Gastrocnemius medialis (tissue), 4 donors: ENCODE measurements around the gene ENC1. TPM values are rescaled to one million over a fixed set of nuclear protein-coding genes. Genes with fewer than 3 reads are reported as not detected.

ENCODE experiments used
- ATAC-seq, 2 donors: fragments of 150-250 bp; one replicate each; pipeline ENCODE4 v1.9.1; 2016
- DNase-seq, 2 donors: peaks; one replicate each; pipeline ENCODE4 v3.0.0-alpha.2; 2019
- H3K27ac ChIP-seq, 4 donors: fragments of 200-600 bp; sonication (generic); 1 replicate in 1 of 4; 2 replicates in 3 of 4; pipeline ENCODE4 v1.5.1; 2016 to 2018; ENCODE audit warnings: mild to moderate bottlenecking in 2 of 4, moderate library complexity in 1 of 4
- H3K27me3 ChIP-seq, 3 donors: fragments of 200-600 bp; sonication (generic) in 2 of 3; 1 replicate in 1 of 3; 2 replicates in 2 of 3; pipeline versions ENCODE4 v1.5.1 to v1.6.0; 2016 to 2019; ENCODE audit warnings: mild to moderate bottlenecking in 1 of 3, moderate library complexity in 1 of 3
- H3K36me3 ChIP-seq, 2 donors: fragments of 200-600 bp; sonication (generic) in 1 of 2; one replicate each; pipeline ENCODE4 v1.5.1; 2017 to 2018
- H3K4me1 ChIP-seq, 2 donors: fragments of 200-600 bp; sonication (generic) in 1 of 2; one replicate each; pipeline ENCODE4 v1.5.1; 2016 to 2017; ENCODE audit warnings: mild to moderate bottlenecking in 2 of 2
- H3K4me3 ChIP-seq, 4 donors: fragments of 200-600 bp; sonication (generic) in 3 of 4; 1 replicate in 1 of 4; 2 replicates in 3 of 4; pipeline ENCODE4 v1.5.1; 2016 to 2019; ENCODE audit warnings: mild to moderate bottlenecking in 2 of 4
- H3K9me3 ChIP-seq, 3 donors: fragments of 200-600 bp; sonication (generic) in 2 of 3; 1 replicate in 1 of 3; 2 replicates in 2 of 3; pipeline ENCODE4 v1.5.1; 2016 to 2019
- POLR2A ChIP-seq, 2 donors: fragments of 450-650 bp; IDR thresholded peaks; one replicate each; pipeline ENCODE4 v1.6.1; 2017; ENCODE audit warnings: antibody characterized with exemption in 2 of 2, mild to moderate bottlenecking in 2 of 2, moderate library complexity in 2 of 2
- in situ Hi-C, 4 donors: fragments of 200-750 bp; cut with MboI; loops; one replicate each; pipeline versions ENCODE4 v1.15.0 to v1.8.0; 2017; ENCODE audit warnings: low sequenced_read_pairs in 4 of 4
- intact Hi-C: fragments of 100-400 bp; cut with DNase I; formaldehyde crosslinking; loops from one replicate; pipeline ENCODE4 v1.15.1; 2023; ENCODE audit warnings: low total_unique reads
- total RNA-seq, 4 donors: library from RNA; depleted of rRNA; stranded (reverse); fragments of >200 nt; gene quantifications; one replicate each; pipeline versions ENCODE4 v1.1.0 to v1.2.3, GENCODE V29; 2016
- TF ChIP-seq, protein P1 (sequence below), 5 experiments: fragments of 450-650 bp in 3 of 5; fragments of 200-600 bp in 2 of 5; sonication (generic) in 2 of 5; IDR thresholded peaks in 4 of 5; conservative IDR thresholded peaks in 1 of 5; 1 replicate in 4 of 5; 2 replicates in 1 of 5; pipeline ENCODE4 v1.5.1; 2016 to 2019; ENCODE audit warnings: antibody characterized with exemption in 5 of 5, mild to moderate bottlenecking in 3 of 5, moderate library complexity in 3 of 5

Gene ENC1
- total RNA-seq, 4 donors from 2014 or later, result 2.2 to 3.4 (median 2.5) TPM

DNA sequence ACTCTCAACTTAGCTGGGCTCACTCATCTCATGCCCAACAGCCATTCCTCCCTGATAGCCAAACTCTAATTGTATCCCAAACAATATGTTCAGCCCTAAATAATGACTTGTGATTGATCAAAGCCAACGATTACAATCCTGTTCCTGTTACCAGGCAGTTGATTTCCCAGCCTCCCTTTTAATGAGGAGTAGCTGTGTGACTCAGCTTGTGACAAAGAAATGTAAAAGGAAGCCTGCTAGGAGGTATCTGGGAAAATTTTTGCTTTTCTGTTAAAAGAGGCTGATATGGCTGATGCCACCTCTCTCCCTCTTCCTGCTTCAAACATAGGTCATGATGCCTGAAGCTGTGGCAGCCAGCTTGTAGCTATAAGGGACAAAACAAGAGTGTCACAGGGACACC is 19.6 kb upstream of the ENC1 start:
- in situ Hi-C loops (loop anchor here in 1 of 4 donors (25.0 kb wide), 1 partner anchor 252 kb away; no protein-coding TSS in a partner anchor), intact Hi-C loops (no loop called here)
- no peak for ATAC-seq
- DNase-seq, result no peak
- Histone ChIP-seq H3K27me3 (no peaks in the 10 kb centered on the region), H3K36me3 (no peaks in the 10 kb centered on the region), H3K4me1 (no peaks in the 10 kb centered on the region), H3K4me3 (no peak overlapping the region), H3K27ac (no peak overlapping the region), H3K9me3 (no peaks in the 10 kb centered on the region)
- no peak for TF ChIP-seq POLR2A (IDR thresholded peaks at IDR 0.05)
- TF ChIP-seq, protein P1, sequence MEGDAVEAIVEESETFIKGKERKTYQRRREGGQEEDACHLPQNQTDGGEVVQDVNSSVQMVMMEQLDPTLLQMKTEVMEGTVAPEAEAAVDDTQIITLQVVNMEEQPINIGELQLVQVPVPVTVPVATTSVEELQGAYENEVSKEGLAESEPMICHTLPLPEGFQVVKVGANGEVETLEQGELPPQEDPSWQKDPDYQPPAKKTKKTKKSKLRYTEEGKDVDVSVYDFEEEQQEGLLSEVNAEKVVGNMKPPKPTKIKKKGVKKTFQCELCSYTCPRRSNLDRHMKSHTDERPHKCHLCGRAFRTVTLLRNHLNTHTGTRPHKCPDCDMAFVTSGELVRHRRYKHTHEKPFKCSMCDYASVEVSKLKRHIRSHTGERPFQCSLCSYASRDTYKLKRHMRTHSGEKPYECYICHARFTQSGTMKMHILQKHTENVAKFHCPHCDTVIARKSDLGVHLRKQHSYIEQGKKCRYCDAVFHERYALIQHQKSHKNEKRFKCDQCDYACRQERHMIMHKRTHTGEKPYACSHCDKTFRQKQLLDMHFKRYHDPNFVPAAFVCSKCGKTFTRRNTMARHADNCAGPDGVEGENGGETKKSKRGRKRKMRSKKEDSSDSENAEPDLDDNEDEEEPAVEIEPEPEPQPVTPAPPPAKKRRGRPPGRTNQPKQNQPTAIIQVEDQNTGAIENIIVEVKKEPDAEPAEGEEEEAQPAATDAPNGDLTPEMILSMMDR (IDR thresholded peaks at IDR 0.05 in 4 of 5, conservative IDR thresholded peaks at IDR 0.05 in 1 of 5), result no peak

DNA sequence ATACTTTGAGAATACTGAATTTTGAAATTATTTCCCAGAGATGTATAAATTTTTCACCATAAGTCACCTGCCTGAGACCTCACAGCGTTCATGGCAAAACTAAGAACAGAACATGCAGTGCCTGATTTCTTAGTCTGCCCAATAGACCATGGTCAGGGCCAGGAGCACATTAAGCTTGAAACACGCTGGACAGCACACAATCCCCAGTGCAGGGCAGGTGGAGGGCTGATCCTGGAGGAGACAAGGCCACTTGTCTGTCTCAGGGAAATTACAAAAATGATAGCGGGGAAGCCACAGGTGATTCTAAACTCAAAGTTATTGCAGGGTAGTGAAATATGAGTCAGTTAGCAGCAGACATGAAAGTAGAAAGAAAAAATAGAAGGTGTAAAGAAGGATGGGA is 18.6 kb upstream of the ENC1 start:
- H3K4me3 ChIP-seq, result no peak overlapping the region
- ATAC-seq (no peak), DNase-seq (no peak)
- intact Hi-C loops (no loop called here), in situ Hi-C loops (loop anchor here in 1 of 4 donors (25.0 kb wide), 1 partner anchor 253 kb away; no protein-coding TSS in a partner anchor)
- no peaks in the 10 kb centered on the region for H3K9me3 ChIP-seq
- no peaks in the 10 kb centered on the region for H3K27me3 ChIP-seq
- no peak overlapping the region for H3K27ac ChIP-seq
- no peaks in the 10 kb centered on the region for H3K36me3 ChIP-seq
- TF ChIP-seq POLR2A (IDR thresholded peaks at IDR 0.05), result no peak
- TF ChIP-seq, protein P1 (IDR thresholded peaks at IDR 0.05 in 4 of 5, conservative IDR thresholded peaks at IDR 0.05 in 1 of 5), result no peak
- no peaks in the 10 kb centered on the region for H3K4me1 ChIP-seq

DNA sequence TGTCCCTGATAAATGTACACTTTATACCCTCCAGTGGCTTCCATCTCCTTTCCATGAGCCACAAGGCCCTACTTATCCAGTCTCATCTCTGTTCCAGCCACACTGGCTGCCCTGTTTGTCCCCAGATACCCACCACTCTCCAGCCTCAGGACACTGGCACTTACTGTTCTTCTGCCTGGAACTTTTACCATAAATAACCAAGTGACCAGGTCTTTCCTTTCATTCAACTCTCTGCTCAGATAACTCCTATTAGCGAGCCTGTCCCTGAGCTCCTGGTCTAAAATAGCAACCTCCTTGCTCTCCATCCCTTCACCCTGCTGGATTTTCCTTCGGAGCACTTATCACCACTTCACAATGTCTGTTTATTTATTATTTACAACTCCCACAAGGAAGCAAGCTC is 16.6 kb upstream of the ENC1 start:
- Histone ChIP-seq H3K4me3 (no peak overlapping the region), H3K27ac (no peak overlapping the region), H3K9me3 (no peaks in the 10 kb centered on the region), H3K36me3 (no peaks in the 10 kb centered on the region), H3K4me1 (no peaks in the 10 kb centered on the region), H3K27me3 (no peaks in the 10 kb centered on the region)
- ATAC-seq (no peak), DNase-seq (no peak)
- TF ChIP-seq POLR2A (IDR thresholded peaks at IDR 0.05), result no peak
- TF ChIP-seq, protein P1 (IDR thresholded peaks at IDR 0.05 in 4 of 5, conservative IDR thresholded peaks at IDR 0.05 in 1 of 5), result no peak
- intact Hi-C loops (no loop called here), in situ Hi-C loops (loop anchor here in 1 of 4 donors (25.0 kb wide), 1 partner anchor 255 kb away; no protein-coding TSS in a partner anchor)

DNA sequence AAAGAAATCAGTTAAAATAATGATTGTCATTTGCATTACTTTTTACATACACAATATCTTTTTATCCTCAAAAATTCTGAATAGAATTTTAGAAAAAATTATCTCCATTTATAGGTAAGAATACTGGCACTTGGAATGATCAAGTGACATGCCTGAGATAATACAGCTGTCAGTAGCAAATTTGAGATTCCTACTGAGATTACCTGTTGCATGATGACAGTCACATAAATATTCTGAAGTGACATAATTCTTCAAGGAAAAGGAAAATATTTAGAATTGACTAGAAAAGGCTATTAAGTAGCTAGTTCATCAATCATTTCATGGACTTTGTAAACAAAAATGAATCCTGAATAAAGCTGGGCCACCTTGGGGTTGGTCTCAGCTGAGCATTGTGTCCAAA is 15.2 kb upstream of the ENC1 start:
- intact Hi-C loops, result no loop called here
- Histone ChIP-seq H3K27me3 (no peaks in the 10 kb centered on the region), H3K4me3 (no peak overlapping the region), H3K27ac (no peak overlapping the region), H3K4me1 (no peaks in the 10 kb centered on the region), H3K9me3 (no peaks in the 10 kb centered on the region), H3K36me3 (no peaks in the 10 kb centered on the region)
- in situ Hi-C loops, result loop anchor here in 1 of 4 donors (25.0 kb wide), 1 partner anchor 257 kb away; no protein-coding TSS in a partner anchor
- no peak for DNase-seq
- TF ChIP-seq, protein P1 (IDR thresholded peaks at IDR 0.05 in 4 of 5, conservative IDR thresholded peaks at IDR 0.05 in 1 of 5), result no peak
- TF ChIP-seq POLR2A (IDR thresholded peaks at IDR 0.05), result no peak
- ATAC-seq, result no peak

DNA sequence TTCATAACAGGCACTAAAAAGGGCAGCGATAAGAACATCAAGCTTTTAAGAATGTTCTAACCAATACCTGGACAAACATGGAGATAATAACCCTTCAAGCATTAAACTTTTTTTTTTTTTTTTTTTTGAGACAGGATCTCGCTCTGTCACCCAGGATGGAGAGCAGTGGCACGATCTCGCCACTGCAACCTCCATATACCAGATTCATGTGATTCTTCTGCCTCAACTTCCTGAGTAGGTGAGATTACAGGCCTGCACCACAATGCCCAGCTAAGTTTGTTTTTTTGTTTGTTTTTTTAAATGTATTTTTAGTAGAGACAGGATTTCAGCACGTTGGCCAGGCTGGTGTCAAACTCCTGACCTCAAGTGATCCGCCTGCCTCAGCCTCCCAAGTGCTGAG is 14.7 kb upstream of the ENC1 start:
- intact Hi-C loops, result no loop called here

More for the DNA sequence above, 14.7 kb upstream of the ENC1 start:
- no peak for TF ChIP-seq POLR2A (IDR thresholded peaks at IDR 0.05)
- TF ChIP-seq, protein P1 (IDR thresholded peaks at IDR 0.05 in 4 of 5, conservative IDR thresholded peaks at IDR 0.05 in 1 of 5), result no peak
- Histone ChIP-seq H3K27me3 (no peaks in the 10 kb centered on the region), H3K4me3 (no peak overlapping the region), H3K9me3 (no peaks in the 10 kb centered on the region), H3K36me3 (no peaks in the 10 kb centered on the region), H3K4me1 (no peaks in the 10 kb centered on the region), H3K27ac (no peak overlapping the region)
- in situ Hi-C loops, result loop anchor here in 1 of 4 donors (25.0 kb wide), 1 partner anchor 257 kb away; no protein-coding TSS in a partner anchor
- DNase-seq, result no peak
- no peak for ATAC-seq
